A549 (cell line): ENCODE measurements around the gene CPLANE2. TPM values are rescaled to one million over a fixed set of nuclear protein-coding genes. Genes with fewer than 3 reads are reported as not detected.

Experiments
- ATAC-seq, 2 experiments: fragments of 200-7000 bp in 1 of 2; fragments of >200 bp in 1 of 2; cut with Nextera tagmentation in 1 of 2; cut with Tn5 transposase in 1 of 2; 3 replicates each; pipeline versions ENCODE4 v1.8.0 to v1.9.1; 2018 to 2020; ENCODE audit warnings: mild to moderate bottlenecking in 1 of 2, moderate library complexity in 1 of 2
- CTCF ChIA-PET: fragments of 300-600 bp; sonication (Branson Sonifier 250); formaldehyde crosslinking; extraction: SDS; loops from one replicate; lab custom pipeline; 2021; ENCODE audit warnings: antibody characterized with exemption, inconsistent platforms; lab: Yijun Ruan, JAX
- POLR2A ChIA-PET: fragments of 350-600 bp; formaldehyde crosslinking; extraction: SDS; loops from one replicate; lab custom pipeline; 2021; ENCODE audit warnings: antibody characterized with exemption, inconsistent platforms; lab: Yijun Ruan, JAX
- DNase-seq, 2 experiments: peaks; one replicate each; pipeline versions ENCODE4 v3.0.0 to v3.0.0-alpha.2; 2011 to 2016; ENCODE audit warnings: low read depth in 1 of 2, low spot score in 1 of 2
- FAIRE-seq: peaks from 2 replicates; lab custom pipeline; 2011; peaks lifted over from hg19 to GRCh38; lab: Jason Lieb, UNC
- H3K27ac ChIP-seq, 2 experiments: fragments of >200 bp; sonication (Bioruptor Twin); formaldehyde crosslinking; 3 replicates each; pipeline ENCODE4 v1.5.1; 2016 to 2017
- H3K4me1 ChIP-seq: fragments of >200 bp; sonication (Bioruptor Twin); formaldehyde crosslinking; 3 replicates; pipeline ENCODE4 v1.6.1; 2016
- H3K4me2 ChIP-seq: fragments of >200 bp; sonication (Bioruptor Twin); formaldehyde crosslinking; 3 replicates; pipeline ENCODE4 v1.6.1; 2016
- H3K4me3 ChIP-seq: fragments of >200 bp; sonication (Bioruptor Twin); formaldehyde crosslinking; 3 replicates; pipeline ENCODE4 v1.5.1; 2016
- H3K9me3 ChIP-seq: fragments of >200 bp; sonication (Bioruptor Twin); formaldehyde crosslinking; 3 replicates; pipeline ENCODE4 v1.6.1; 2016
- ATOH8 ChIP-seq: fragments of 250-450 bp; sonication (Bioruptor Pico); IDR thresholded peaks from 2 replicates; pipeline ENCODE4 v1.5.0; 2020; ENCODE audit warnings: low read depth, mild to moderate bottlenecking, moderate library complexity
- CEBPB ChIP-seq, 2 experiments: fragments of >200 bp in 1 of 2; sonication (Bioruptor Twin) in 1 of 2; formaldehyde crosslinking in 1 of 2; IDR thresholded peaks; 2 replicates each; pipeline ENCODE4 v1.6.1; 2012 to 2016
- CHD2 ChIP-seq: fragments of 150-350 bp; IDR thresholded peaks from 2 replicates; pipeline ENCODE4 v1.6.1; 2014; ENCODE audit warnings: low read length; ENCODE audit not compliant: partially characterized antibody
- E2F6 ChIP-seq: IDR thresholded peaks from 2 replicates; pipeline ENCODE4 v1.6.1; 2012; ENCODE audit warnings: low read depth, borderline replicate concordance
- ELK1 ChIP-seq: fragments of 150-350 bp; IDR thresholded peaks from 2 replicates; pipeline ENCODE4 v1.6.1; 2014; ENCODE audit warnings: low read depth, mild to moderate bottlenecking, low read length
- FOSB ChIP-seq: fragments of 250-450 bp; sonication (Bioruptor Pico); IDR thresholded peaks from 2 replicates; pipeline ENCODE4 v1.5.0; 2020; ENCODE audit warnings: mild to moderate bottlenecking, moderate library complexity
- GATA3 ChIP-seq: IDR thresholded peaks from 2 replicates; pipeline ENCODE4 v1.6.1; 2012; ENCODE audit warnings: borderline replicate concordance
- HDAC2 ChIP-seq: fragments of 200-600 bp; sonication (generic); IDR thresholded peaks from 2 replicates; pipeline ENCODE4 v1.6.1; 2016
- HES2 ChIP-seq: fragments of >200 bp; sonication (Bioruptor Twin); formaldehyde crosslinking; IDR thresholded peaks from 2 replicates; pipeline ENCODE4 v1.6.1; 2016
- HEYL ChIP-seq: fragments of 250-450 bp; sonication (Bioruptor Pico); IDR thresholded peaks from 2 replicates; pipeline ENCODE4 v1.8.0; 2021; ENCODE audit warnings: mild to moderate bottlenecking, moderate library complexity
- HOXA7 ChIP-seq: fragments of 250-450 bp; sonication (Bioruptor Pico); IDR thresholded peaks from 2 replicates; pipeline ENCODE4 v1.5.0; 2020; ENCODE audit warnings: mild to moderate bottlenecking, moderate library complexity
- MAFK ChIP-seq: fragments of 450-650 bp; IDR thresholded peaks from 2 replicates; pipeline ENCODE4 v1.6.1; 2014; ENCODE audit not compliant: partially characterized antibody
- MAX ChIP-seq: IDR thresholded peaks from 2 replicates; pipeline ENCODE4 v1.6.1; 2012
- MYC ChIP-seq: IDR thresholded peaks from 2 replicates; pipeline ENCODE4 v1.6.1; 2012; ENCODE audit warnings: mild to moderate bottlenecking, inconsistent platforms, low read length, improper control_type of control experiment, borderline replicate concordance
- PBX3 ChIP-seq: IDR thresholded peaks from 2 replicates; pipeline ENCODE4 v1.6.1; 2012
- PHF8 ChIP-seq: fragments of 200-600 bp; sonication (generic); IDR thresholded peaks from 2 replicates; pipeline ENCODE4 v1.6.1; 2016; ENCODE audit warnings: low read depth, mild to moderate bottlenecking, antibody characterized with exemption, moderate library complexity, borderline replicate concordance
- POLR2A ChIP-seq: IDR thresholded peaks from 2 replicates; pipeline ENCODE4 v1.6.1; 2012; ENCODE audit warnings: mild to moderate bottlenecking, low read length
- RCOR1 ChIP-seq: fragments of 150-350 bp; IDR thresholded peaks from 2 replicates; pipeline ENCODE4 v1.6.1; 2014; ENCODE audit warnings: antibody characterized with exemption, low read length, low read depth
- RFX5 ChIP-seq: fragments of 450-650 bp; IDR thresholded peaks from 2 replicates; pipeline ENCODE4 v1.7.1; 2014; ENCODE audit warnings: antibody characterized with exemption, mild to moderate bottlenecking, moderate library complexity
- SREBF2 ChIP-seq: fragments of 450-650 bp; IDR thresholded peaks from 2 replicates; pipeline ENCODE4 v1.6.1; 2014; ENCODE audit warnings: mild to moderate bottlenecking, moderate library complexity
- ZC3H11A ChIP-seq: fragments of 450-650 bp; IDR thresholded peaks from 2 replicates; pipeline ENCODE4 v1.6.1; 2014; ENCODE audit warnings: antibody characterized with exemption, mild to moderate bottlenecking
- ZNF302 ChIP-seq: fragments of 250-450 bp; sonication (Bioruptor Pico); IDR thresholded peaks from 2 replicates; pipeline ENCODE4 v1.9.0; 2021; ENCODE audit warnings: inconsistent platforms, mild to moderate bottlenecking, moderate library complexity
- WGBS: methylation state at CpG from one replicate; pipeline ENCODE4 v1.1.6; 2017; ENCODE audit errors: missing lambda C conversion rate; 5-methylcytosine and 5-hydroxymethylcytosine counted together
- polyA plus RNA-seq, 4 experiments: library from polyadenylated mRNA; depleted of rRNA in 3 of 4; stranded (reverse); fragments of >200 nt; fragmentation: RNase III in 1 of 4; extraction: RNeasy Plus Mini Kit Qiagen cat#74134 plus additional on column Dnase treatment in 1 of 4; gene quantifications; 2 replicates in 3 of 4; 3 replicates in 1 of 4; pipeline ENCODE4 v1.2.3, GENCODE V29; 2011 to 2017

Gene CPLANE2
- polyA plus RNA-seq, 2 of the 4 experiments (the other 2 are of a cell fraction): 2.4 to 3.7 TPM

- ChIA-PET CTCF (interaction anchor here (1.4 to 2.4 kb wide), 3 partner anchors 11 to 26 kb away, joined by 4 to 10 read pairs (median 9); no protein-coding TSS in a partner anchor), POLR2A (interaction anchor here (1.1 to 1.8 kb wide), 2 partner anchors 10 to 12 kb away, joined by 3 to 29 read pairs; no protein-coding TSS in a partner anchor)
- FAIRE-seq (no peak), DNase-seq (no peak), ATAC-seq (no peak)
- TF ChIP-seq HDAC2 (no peak), HEYL (CRISPR knock-in tag) (no peak), FOSB (CRISPR knock-in tag) (no peak), MYC (no peak), CHD2 (no peak), E2F6 (no peak), PHF8 (no peak), CEBPB (IDR thresholded peaks at IDR 0.05) (no peak), HES2 (no peak), ZNF302 (no peak), ZC3H11A (no peak), SREBF2 (no peak), ATOH8 (CRISPR knock-in tag) (no peak), POLR2A (no peak)
- Histone ChIP-seq H3K4me2 (peak overlapping the region; percentile 94), H3K4me1 (peaks cover 5% of the 10 kb centered on the region; the same call in 2 of the 3 replicates), H3K9me3 (no peaks in the 10 kb centered on the region), H3K27ac (peak overlapping the region; percentile 70 to 81), H3K4me3 (peak overlapping the region; percentile 46; the same call in 1 of the 3 replicates)
- 89% methylated on average over 7 of the region's 12 CpGs for WGBS
Observed at GRCh38 chr1:16218014-16218673, 18.8 kb downstream of the CPLANE2 start.

- H3K27ac ChIP-seq: peak overlapping the region; percentile 70 to 83
- DNase-seq: peak; percentile 66 to 96
- TF ChIP-seq CHD2 (no peak), PBX3 (no peak), GATA3 (no peak), ZNF302 (no peak), MAFK (no peak), CEBPB (IDR thresholded peaks at IDR 0.05) (no peak), MAX (no peak), SREBF2 (no peak), ELK1 (no peak), RFX5 (no peak), RCOR1 (no peak), ATOH8 (CRISPR knock-in tag) (no peak), HOXA7 (CRISPR knock-in tag) (no peak)
- no peaks in the 10 kb centered on the region for H3K9me3 ChIP-seq
- ChIA-PET POLR2A (interaction anchor here (0.6 to 1.8 kb wide), 3 partner anchors 11 to 142 kb away, joined by 3 to 29 read pairs (median 3); no protein-coding TSS in a partner anchor), CTCF (interaction anchor here (1.4 to 2.4 kb wide), 3 partner anchors 12 to 27 kb away, joined by 4 to 10 read pairs (median 9); no protein-coding TSS in a partner anchor)
- H3K4me3 ChIP-seq: peak overlapping the region; percentile 46
- WGBS: 30% methylated on average over 18 of the region's 46 CpGs
- H3K4me1 ChIP-seq: peaks cover 5% of the 10 kb centered on the region; the same call in 2 of the 3 replicates
- peak; percentile 95 to 98 for ATAC-seq
- no peak for FAIRE-seq
- peak overlapping the region; percentile 94 for H3K4me2 ChIP-seq
Observed at GRCh38 chr1:16217061-16217785, 19.8 kb downstream of the CPLANE2 start.
